Measurements from ENCODE around the gene STK38L. TPM values are rescaled to one million over a fixed set of nuclear protein-coding genes. Genes with fewer than 3 reads are reported as not detected.

The STK38L gene
- total RNA-seq, 1 donor: 68.8 TPM

GRCh38 chr12:27304856-27305255, 60.8 kb downstream of the STK38L start:
- H3K4me1 ChIP-seq (ENCODE audit: insufficient read depth, low read length): peaks cover 6% of the 10 kb centered on the region
- no peak overlapping the region for H2AFZ ChIP-seq (ENCODE audit: low read length)
- H3K4me3 ChIP-seq (ENCODE audit: insufficient read depth, low read length): no peak overlapping the region
- H3K36me3 ChIP-seq (ENCODE audit: insufficient read depth, low read length): peaks cover 30% of the 10 kb centered on the region
- H4K20me1 ChIP-seq (ENCODE audit: insufficient read depth, low read length): no peaks in the 10 kb centered on the region
- H3K27ac ChIP-seq (ENCODE audit: low read depth, low read length): no peak overlapping the region
- H3K9me3 ChIP-seq (ENCODE audit: low read depth, low read length): no peaks in the 10 kb centered on the region
- no peak overlapping the region for H3K4me2 ChIP-seq (ENCODE audit: insufficient read depth, low read length)
- TF ChIP-seq, protein P1, sequence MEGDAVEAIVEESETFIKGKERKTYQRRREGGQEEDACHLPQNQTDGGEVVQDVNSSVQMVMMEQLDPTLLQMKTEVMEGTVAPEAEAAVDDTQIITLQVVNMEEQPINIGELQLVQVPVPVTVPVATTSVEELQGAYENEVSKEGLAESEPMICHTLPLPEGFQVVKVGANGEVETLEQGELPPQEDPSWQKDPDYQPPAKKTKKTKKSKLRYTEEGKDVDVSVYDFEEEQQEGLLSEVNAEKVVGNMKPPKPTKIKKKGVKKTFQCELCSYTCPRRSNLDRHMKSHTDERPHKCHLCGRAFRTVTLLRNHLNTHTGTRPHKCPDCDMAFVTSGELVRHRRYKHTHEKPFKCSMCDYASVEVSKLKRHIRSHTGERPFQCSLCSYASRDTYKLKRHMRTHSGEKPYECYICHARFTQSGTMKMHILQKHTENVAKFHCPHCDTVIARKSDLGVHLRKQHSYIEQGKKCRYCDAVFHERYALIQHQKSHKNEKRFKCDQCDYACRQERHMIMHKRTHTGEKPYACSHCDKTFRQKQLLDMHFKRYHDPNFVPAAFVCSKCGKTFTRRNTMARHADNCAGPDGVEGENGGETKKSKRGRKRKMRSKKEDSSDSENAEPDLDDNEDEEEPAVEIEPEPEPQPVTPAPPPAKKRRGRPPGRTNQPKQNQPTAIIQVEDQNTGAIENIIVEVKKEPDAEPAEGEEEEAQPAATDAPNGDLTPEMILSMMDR (IDR thresholded peaks at IDR 0.05; ENCODE audit: extremely low read depth, low read depth, low read length): no peak
- no peaks in the 10 kb centered on the region for H3K27me3 ChIP-seq (ENCODE audit: insufficient read depth, low read length)
- no peak for DNase-seq (ENCODE audit: insufficient read length, low spot score, missing footprints)
- no peaks in the 10 kb centered on the region for H3K79me2 ChIP-seq (ENCODE audit: insufficient read depth, low read length)

GRCh38 chr12:27305673-27306456, 61.8 kb downstream of the STK38L start:
- Histone ChIP-seq H3K36me3 (ENCODE audit: insufficient read depth, low read length) (peaks cover 33% of the 10 kb centered on the region), H4K20me1 (ENCODE audit: insufficient read depth, low read length) (no peaks in the 10 kb centered on the region), H3K79me2 (ENCODE audit: insufficient read depth, low read length) (no peaks in the 10 kb centered on the region), H3K27ac (ENCODE audit: low read depth, low read length) (peak overlapping the region; percentile 16), H3K4me2 (ENCODE audit: insufficient read depth, low read length) (no peak overlapping the region), H2AFZ (ENCODE audit: low read length) (no peak overlapping the region), H3K9me3 (ENCODE audit: low read depth, low read length) (no peaks in the 10 kb centered on the region), H3K4me3 (ENCODE audit: insufficient read depth, low read length) (no peak overlapping the region), H3K4me1 (ENCODE audit: insufficient read depth, low read length) (peaks cover 6% of the 10 kb centered on the region), H3K27me3 (ENCODE audit: insufficient read depth, low read length) (no peaks in the 10 kb centered on the region)
- TF ChIP-seq, protein P1 (IDR thresholded peaks at IDR 0.05; ENCODE audit: extremely low read depth, low read depth, low read length): peak; percentile 55
- DNase-seq (ENCODE audit: insufficient read length, low spot score, missing footprints): no peak

DNA sequence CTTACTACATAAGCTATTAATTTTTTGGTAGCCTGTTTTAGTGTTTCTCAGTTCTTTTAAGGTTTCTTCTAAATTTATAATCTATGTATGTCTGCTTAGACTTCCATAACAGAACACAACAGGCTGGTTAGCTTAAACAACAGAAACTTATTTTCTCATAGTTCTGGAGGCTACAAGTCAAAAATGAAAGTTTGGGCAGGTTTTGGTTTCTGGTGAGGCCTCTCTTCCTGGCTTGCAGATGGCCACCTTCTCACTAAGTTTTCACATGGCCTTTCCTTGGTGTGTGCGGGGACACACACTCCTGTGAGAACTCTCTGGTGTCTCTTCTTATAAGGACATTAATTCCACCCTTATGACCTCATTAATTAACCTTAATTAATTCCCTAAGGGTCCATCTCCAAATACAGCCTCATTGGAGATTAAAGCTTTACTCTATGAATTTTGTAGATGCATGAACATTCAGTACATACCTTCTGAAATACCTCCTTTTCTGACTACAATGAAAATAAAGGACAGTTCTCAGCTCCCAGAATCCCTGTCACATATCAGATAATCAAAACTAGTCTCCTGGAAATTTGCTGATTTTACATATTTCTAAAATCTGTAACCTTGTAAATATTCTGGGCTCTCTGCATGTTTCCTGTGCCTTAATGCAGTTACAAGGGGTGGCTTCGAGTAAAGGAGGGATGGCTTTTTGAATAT, 65.4 kb downstream of the STK38L start:
- DNase-seq (ENCODE audit: insufficient read length, low spot score, missing footprints): no peak
- H4K20me1 ChIP-seq (ENCODE audit: insufficient read depth, low read length): no peaks in the 10 kb centered on the region
- H3K79me2 ChIP-seq (ENCODE audit: insufficient read depth, low read length): no peaks in the 10 kb centered on the region
- H3K27me3 ChIP-seq (ENCODE audit: insufficient read depth, low read length): no peaks in the 10 kb centered on the region
- no peak overlapping the region for H2AFZ ChIP-seq (ENCODE audit: low read length)
- H3K9me3 ChIP-seq (ENCODE audit: low read depth, low read length): no peaks in the 10 kb centered on the region
- no peak overlapping the region for H3K4me2 ChIP-seq (ENCODE audit: insufficient read depth, low read length)
- no peak overlapping the region for H3K4me3 ChIP-seq (ENCODE audit: insufficient read depth, low read length)
- H3K27ac ChIP-seq (ENCODE audit: low read depth, low read length): no peak overlapping the region
- TF ChIP-seq, protein P1 (IDR thresholded peaks at IDR 0.05; ENCODE audit: extremely low read depth, low read depth, low read length): no peak
- H3K36me3 ChIP-seq (ENCODE audit: insufficient read depth, low read length): peaks cover 32% of the 10 kb centered on the region
- no peaks in the 10 kb centered on the region for H3K4me1 ChIP-seq (ENCODE audit: insufficient read depth, low read length)

- H3K4me2 ChIP-seq (ENCODE audit: insufficient read depth, low read length): no peak overlapping the region
- TF ChIP-seq, protein P1 (IDR thresholded peaks at IDR 0.05; ENCODE audit: extremely low read depth, low read depth, low read length): no peak
- no peaks in the 10 kb centered on the region for H3K4me1 ChIP-seq (ENCODE audit: insufficient read depth, low read length)
- H3K27me3 ChIP-seq (ENCODE audit: insufficient read depth, low read length): no peaks in the 10 kb centered on the region
- no peaks in the 10 kb centered on the region for H3K9me3 ChIP-seq (ENCODE audit: low read depth, low read length)
- DNase-seq (ENCODE audit: insufficient read length, low spot score, missing footprints): no peak
- no peaks in the 10 kb centered on the region for H4K20me1 ChIP-seq (ENCODE audit: insufficient read depth, low read length)
- no peak overlapping the region for H3K4me3 ChIP-seq (ENCODE audit: insufficient read depth, low read length)
- no peak overlapping the region for H2AFZ ChIP-seq (ENCODE audit: low read length)
- H3K27ac ChIP-seq (ENCODE audit: low read depth, low read length): no peak overlapping the region
- no peaks in the 10 kb centered on the region for H3K79me2 ChIP-seq (ENCODE audit: insufficient read depth, low read length)
- peaks cover 35% of the 10 kb centered on the region for H3K36me3 ChIP-seq (ENCODE audit: insufficient read depth, low read length)
Observed at GRCh38 chr12:27309995-27310315, 65.9 kb downstream of the STK38L start.
